Motor neuron (in vitro differentiated cells): ENCODE measurements around the gene SLC17A9. TPM values are rescaled to one million over a fixed set of nuclear protein-coding genes. Genes with fewer than 3 reads are reported as not detected.
A peak's percentile ranks its signal among the peaks of the same experiment; 100 is the strongest.

Experiments
- ATAC-seq, 8 experiments: fragments of 200-7000 bp; cut with Tn5 transposase; replicated peaks in 6 of 8; 2 replicates each; pipeline ENCODE4 v1.8.0; 2021; ENCODE audit warnings: mild to moderate bottlenecking in 8 of 8, moderate library complexity in 8 of 8
- H3K27ac ChIP-seq, 2 donors: fragments of 250-450 bp; sonication (Bioruptor Pico); 2 replicates each; pipeline ENCODE4 v1.9.0; 2021; ENCODE audit warnings: antibody characterized with exemption in 2 of 2, mild to moderate bottlenecking in 2 of 2, moderate library complexity in 1 of 2
- H3K4me1 ChIP-seq, 2 donors: fragments of 250-450 bp; sonication (Bioruptor Pico); replicated peaks in 1 of 2; 2 replicates each; pipeline ENCODE4 v1.6.1; 2021; ENCODE audit warnings: antibody characterized with exemption in 2 of 2, mild to moderate bottlenecking in 2 of 2, moderate library complexity in 1 of 2
- H3K4me3 ChIP-seq, 5 donors: fragments of 250-450 bp; sonication (Bioruptor Pico); 2 replicates each; pipeline ENCODE4 v1.9.0; 2021; ENCODE audit warnings: antibody characterized with exemption in 5 of 5, mild to moderate bottlenecking in 5 of 5, moderate library complexity in 4 of 5
- WGBS, 10 experiments: fragments of 450-650 bp; shearing (Covaris generic); methylation state at CpG; one replicate each; pipeline ENCODE4 v1.0.0; 2022; 5-methylcytosine and 5-hydroxymethylcytosine counted together
- in situ Hi-C, 9 experiments: fragments of 400-800 bp; cut with MboI; loops; one replicate each; pipeline ENCODE4 v1.15.0; 2021; ENCODE audit warnings: low sequenced_read_pairs in 9 of 9, low pct_unique_long_range_greater_than_20kb in 2 of 9; ENCODE audit not compliant: unreplicated experiment in 9 of 9
- total RNA-seq, 8 experiments: library from RNA; unstranded; fragments of 300-600 nt; gene quantifications; 2 replicates each; pipeline versions ENCODE4 v1.2.3 to v1.2.4, GENCODE V29; 2022

The SLC17A9 gene
- total RNA-seq, 8 experiments from 2014 or later: 0.13 to 18.0 (median 1.00) TPM; not detected in 1

DNA sequence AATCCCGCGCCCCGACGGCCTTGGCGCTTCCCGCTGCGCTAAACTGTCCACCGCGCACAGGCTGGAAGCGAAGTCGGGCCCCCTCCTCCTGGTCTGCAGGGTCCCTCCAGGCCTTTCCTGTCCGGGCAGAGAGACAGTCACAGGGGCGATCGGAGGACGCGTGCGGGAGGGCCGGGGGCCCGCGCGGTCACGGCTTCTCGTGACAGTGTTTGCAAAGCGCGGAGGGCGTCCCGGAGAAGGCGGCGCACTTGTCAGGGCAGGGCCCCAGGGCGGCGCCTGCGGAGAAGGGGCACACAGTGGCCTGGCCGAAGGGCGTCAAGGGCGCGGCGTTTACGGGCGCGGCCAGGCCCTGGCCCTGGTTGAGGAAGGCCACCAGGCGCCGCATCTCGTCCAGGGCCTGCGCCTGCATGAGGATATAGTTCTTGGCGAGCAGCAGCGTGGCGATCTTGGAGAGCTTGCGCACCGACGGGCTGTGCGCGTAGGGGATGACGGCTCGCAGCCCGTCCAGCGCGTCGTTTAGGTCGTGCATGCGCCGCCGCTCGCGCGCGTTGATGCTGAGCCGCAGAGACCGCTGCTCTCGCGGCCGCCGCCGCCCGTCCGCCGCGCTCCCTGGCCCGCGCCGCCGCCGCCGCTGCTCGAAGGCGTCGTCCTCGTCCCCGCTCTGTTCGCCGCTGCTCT is 53.5 kb downstream of the SLC17A9 start:
- Histone ChIP-seq H3K4me3 (peak overlapping the region in 4 of 5 donors; percentile 8 to 25 (median 20)), H3K4me1 (peaks cover 2 to 15% of the 10 kb centered on the region in 2 donors), H3K27ac (no peak overlapping the region)
- 0 to 4% (median 1%) methylated on average over 1 to 29 of the region's 90 CpGs; no CpG with 5 or more reads in 6 of the 10 experiments for WGBS, 10 experiments
- ATAC-seq: peak in 4 of 8 experiments; percentile 1 to 25 (median 4)
- in situ Hi-C loops: no loop called here

DNA sequence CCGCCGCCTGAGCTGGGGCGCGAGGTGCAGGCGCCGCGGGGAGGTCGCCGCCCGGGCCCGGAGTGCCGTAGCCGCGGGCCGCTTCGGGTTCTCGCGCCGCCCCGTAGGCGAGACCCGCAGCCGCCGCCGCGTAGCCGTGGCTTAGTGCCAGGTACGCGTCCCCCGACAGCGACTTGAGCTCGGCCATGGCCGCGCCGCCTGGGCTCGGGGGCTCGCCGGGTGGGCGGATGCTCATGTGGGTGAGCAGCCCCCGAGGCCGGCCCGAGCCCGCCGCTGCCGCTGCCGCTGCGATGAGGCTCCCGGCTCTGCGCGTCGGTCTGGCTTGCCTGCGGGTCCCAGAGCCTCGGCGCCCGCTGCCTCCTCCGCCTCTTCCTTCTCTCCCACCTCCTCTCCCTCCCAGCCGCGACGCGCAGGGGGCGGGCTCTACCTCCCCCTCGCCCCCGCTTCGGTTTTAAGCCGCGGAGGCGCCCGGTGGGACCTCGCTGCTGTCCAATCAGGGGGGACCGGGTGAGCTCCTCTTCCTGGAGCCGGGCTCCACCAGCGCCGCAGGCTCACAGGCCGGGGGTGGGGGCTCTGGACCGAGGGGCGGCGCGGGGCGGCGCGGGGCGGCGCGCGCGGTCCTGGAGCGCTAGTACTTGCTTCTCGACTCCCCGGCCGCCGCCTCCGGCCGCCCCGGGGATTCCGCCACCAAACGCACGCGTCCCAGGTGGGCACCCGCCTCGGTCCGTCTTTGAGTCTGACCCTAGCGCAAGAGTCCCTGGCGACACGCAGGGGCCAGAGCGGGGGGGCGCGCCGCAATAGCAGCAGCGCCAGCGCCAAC is 54.2 kb downstream of the SLC17A9 start, which contains the start of gene BHLHE23:
BHLHE23 (minus strand) TSS at position 425 of the 820 bp plus-strand sequence; CDS start at position 235, 190 bp downstream.
- Histone ChIP-seq H3K4me1 (peaks cover 2 to 15% of the 10 kb centered on the region in 2 donors), H3K27ac (no peak within 1 kb of the TSS), H3K4me3 (peak within 1 kb of the TSS in 4 of 5 donors; percentile 8 to 25 (median 20))
- in situ Hi-C loops: no loop called here
- peak in 6 of 8 experiments; percentile 17 to 71 (median 65) for ATAC-seq
- WGBS, 10 experiments: 0% methylated on average over 9 of the region's 110 CpGs; no CpG with 5 or more reads in 9 of the 10 experiments

DNA sequence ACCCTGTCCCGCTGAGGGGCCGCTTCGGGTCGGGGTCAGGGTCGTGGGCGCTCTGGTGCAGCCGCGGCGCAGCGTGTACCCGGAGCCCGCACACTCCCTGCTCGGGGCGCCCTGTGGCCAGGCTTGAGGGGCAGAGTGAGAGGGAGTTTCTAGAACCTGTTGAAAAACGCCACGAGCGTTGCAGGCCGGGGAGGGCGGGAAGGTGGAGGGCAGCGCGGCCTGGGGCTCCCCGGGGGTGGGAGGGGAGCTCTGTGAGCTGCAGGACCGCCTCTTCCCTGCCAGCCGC is 54.8 kb downstream of the SLC17A9 start:
- Histone ChIP-seq H3K27ac (no peak overlapping the region), H3K4me3 (peak overlapping the region in 3 of 5 donors; percentile 8 to 25 (median 15)), H3K4me1 (peaks cover 2 to 15% of the 10 kb centered on the region in 2 donors)
- in situ Hi-C loops: no loop called here
- whole genome bisulfite sequencing, 10 experiments: 4% methylated on average over 5 of the region's 24 CpGs; no CpG with 5 or more reads in 9 of the 10 experiments
- peak in 4 of 8 experiments; percentile 3 to 8 (median 6) for ATAC-seq

DNA sequence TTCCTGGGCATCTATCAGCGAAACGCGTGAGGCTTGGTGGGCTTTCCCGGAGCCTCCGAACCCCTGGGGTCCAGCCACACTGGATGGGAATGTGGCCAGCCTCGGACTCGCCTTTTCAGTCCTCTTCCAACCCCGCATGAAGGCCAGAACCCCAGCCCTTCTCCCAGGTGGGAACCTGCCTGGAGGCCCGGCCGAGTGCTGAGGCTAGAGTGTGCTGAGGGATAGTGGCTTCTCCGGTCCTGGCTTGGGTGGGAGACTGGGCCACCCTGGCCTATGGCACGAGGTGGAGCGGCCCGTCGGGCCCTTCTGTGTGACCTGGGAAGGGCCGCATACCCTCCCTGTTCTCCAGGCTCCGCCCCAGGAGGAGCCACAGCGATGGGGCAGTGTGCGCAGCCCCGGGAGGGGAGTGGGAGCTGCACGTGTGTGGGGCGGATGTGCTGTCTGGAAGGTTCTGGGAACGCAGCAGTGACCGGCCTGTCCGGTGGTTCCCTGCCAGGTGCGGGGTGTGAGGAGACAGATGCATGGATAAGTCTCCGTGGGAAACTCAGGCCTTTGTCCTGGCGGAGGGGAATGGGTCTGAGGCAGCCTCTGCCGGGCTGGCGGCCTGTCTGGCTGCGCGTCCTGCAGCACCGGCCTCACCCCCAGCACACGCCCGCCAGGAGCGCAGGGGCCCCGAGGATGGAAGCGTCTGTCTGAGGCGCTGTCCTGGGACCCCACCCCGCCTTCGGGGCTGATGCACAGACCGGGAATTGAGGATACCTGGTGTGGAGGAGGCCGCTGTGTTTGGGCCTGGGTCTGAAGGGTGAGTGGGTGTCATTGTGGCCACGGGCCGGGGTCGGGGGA is 55.4 kb downstream of the SLC17A9 start:
- no peak overlapping the region for H3K4me3 ChIP-seq
- 0 to 66% (median 11%) methylated on average over 1 to 17 of the region's 46 CpGs; no CpG with 5 or more reads in 6 of the 10 experiments for WGBS, 10 experiments
- H3K4me1 ChIP-seq: peaks cover 2 to 15% of the 10 kb centered on the region in 2 donors
- in situ Hi-C loops: no loop called here
- no peak for ATAC-seq
- H3K27ac ChIP-seq: no peak overlapping the region

DNA sequence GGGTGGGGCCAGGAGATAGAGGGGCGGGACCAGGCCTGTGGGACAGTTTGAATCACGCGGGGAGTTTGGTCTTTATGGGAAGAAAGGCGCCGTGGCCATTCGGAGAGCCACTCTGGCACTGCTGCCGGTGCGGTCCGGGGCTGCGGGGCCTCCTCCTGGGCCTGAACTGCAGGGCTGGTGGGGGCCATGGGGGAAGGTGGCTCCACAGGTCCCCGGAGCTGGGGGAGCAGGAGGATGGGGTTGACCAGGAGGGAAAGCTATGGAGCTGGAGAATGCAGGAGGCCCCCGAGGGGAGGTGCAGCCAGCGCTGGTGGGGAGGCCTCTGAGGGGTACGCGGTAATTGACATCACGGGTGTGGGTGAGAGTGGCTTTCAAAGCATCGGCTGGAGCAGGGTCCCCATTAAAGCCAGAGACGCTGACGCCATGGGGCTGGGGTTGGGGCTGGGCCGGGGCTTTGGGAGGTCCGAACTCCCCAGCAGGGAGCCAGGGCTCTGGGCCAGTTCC is 56.1 kb downstream of the SLC17A9 start:
- in situ Hi-C loops: no loop called here
- Histone ChIP-seq H3K4me3 (peak overlapping the region in 2 of 5 donors; percentile 8 to 9), H3K4me1 (peaks cover 2 to 15% of the 10 kb centered on the region in 2 donors), H3K27ac (no peak overlapping the region)
- WGBS, 10 experiments: 7 to 20% methylated on average over 2 to 9 of the region's 21 CpGs; no CpG with 5 or more reads in 8 of the 10 experiments
- ATAC-seq: peak in 7 of 8 experiments; percentile 23 to 58 (median 47)

DNA sequence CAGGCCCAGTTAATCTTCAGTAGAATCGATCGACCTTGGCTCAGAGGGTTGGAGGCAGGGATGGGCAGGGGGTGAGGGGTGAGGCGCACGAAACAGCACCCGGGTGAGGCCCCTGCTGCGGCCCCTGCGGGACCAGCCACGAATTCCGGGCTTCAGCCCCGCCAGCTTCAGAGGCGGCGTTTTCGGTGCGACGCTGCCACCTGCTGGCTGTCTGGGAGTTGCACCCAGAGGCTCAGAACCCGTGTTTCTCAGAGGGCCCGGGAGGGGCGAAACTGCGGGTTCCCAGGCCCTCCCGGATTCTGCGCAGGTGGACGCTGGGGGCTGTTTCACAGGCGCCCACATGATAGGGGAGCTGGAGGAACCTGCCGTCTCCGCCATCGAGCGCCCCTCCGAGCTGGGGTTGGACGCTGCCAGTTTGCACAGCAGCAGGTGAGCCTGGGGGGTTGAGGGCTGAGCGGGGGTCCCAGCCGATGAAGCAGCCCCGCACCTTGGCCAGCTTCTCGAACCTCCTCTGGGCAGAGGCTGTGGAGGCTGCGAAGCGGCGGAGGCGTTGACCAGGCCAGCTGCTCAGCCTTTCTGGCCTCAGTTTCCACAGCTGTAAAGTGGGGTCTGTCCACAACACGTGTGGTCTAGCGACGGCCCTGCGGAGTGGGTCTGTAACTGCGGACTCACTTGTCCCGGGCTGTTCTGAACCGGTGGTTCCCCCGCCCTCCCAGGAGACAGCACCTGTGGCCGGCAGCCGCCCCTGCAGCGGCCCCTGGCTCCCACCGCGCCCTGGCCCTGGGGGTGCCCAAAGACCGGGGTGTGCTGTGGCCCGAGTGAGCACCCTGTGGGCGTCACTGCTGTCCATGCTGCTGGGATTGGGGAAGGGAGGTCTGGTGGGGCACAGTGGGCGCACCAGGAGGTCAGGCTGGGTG is 56.8 kb downstream of the SLC17A9 start:
- ATAC-seq: peak; percentile 67 to 93 (median 72)
- no peak overlapping the region for H3K27ac ChIP-seq
- 0 to 3% (median 3%) methylated on average over 3 to 22 of the region's 54 CpGs; no CpG with 5 or more reads in 7 of the 10 experiments for WGBS, 10 experiments
- peak overlapping the region in 2 of 5 donors; percentile 8 to 9 for H3K4me3 ChIP-seq
- in situ Hi-C loops: no loop called here
- H3K4me1 ChIP-seq: peaks cover 2 to 18% of the 10 kb centered on the region in 2 donors

DNA sequence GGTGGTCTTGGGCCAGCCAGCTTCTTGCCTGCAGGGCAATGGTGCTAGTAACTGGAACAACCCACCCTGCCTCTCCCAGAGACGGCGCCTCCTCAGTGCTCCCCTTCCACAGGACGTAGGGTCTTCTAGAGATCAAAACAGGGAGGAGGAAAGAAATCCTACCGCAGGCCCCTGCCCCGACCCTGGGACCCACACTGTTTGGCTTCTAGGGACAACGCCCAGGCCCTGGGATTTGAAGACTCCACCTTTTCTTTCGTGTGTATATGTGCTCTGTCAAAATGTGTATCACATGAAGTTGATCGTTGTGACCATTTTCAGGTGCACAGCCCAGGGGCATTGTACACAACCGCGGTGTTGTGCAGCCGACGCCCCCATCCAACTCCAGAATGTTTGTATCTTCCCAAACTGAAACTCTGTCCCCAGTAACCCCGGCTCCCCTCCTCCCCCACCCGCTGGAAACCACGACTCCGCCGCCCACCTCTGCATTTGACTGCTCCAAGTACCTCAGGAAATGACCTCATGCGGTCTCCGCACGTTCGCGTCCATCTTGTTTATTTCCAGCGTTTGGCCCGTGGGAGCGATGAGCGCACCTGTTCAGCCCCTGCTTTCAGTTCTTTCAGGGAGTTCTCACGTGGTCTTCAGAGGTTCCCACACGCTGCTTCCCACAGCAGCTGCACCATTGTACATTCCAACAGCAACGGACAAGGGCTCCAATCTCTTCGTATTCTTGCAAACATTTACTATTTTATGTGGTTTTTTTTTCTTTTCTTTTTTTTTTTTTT is 57.7 kb downstream of the SLC17A9 start:
- no peak for ATAC-seq
- Histone ChIP-seq H3K4me3 (no peak overlapping the region), H3K4me1 (peaks cover 6 to 24% of the 10 kb centered on the region in 2 donors), H3K27ac (no peak overlapping the region)
- in situ Hi-C loops: no loop called here
- 0 to 90% (median 34%) methylated on average over 1 to 11 of the region's 30 CpGs; no CpG with 5 or more reads in 1 of the 10 experiments for WGBS, 10 experiments

DNA sequence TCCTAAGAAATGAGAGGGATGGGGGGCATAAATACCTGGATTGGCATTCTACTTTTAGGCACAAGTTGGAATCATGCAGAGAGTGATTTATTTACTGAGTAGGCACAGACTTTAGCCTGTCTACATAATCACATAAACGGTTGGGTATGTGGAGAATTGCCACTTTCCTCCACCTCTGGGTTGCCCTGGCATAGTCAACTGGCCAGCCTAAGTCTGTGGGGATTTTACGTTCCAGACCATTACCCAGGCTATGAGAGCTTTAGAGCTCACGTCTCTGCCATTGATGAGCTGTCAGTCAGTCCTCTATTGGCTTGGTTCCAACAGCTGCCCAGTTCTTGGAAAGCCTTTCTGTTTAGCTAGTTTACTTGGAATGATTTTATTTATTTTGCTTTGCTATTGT is 59.3 kb downstream of the SLC17A9 start:
- Histone ChIP-seq H3K27ac (no peak overlapping the region), H3K4me3 (no peak overlapping the region), H3K4me1 (peaks cover 16 to 40% of the 10 kb centered on the region in 2 donors)
- 0 to 80% (median 31%) methylated on average over 1 to 2 of the region's 3 CpGs; no CpG with 5 or more reads in 3 of the 10 experiments for WGBS, 10 experiments
- in situ Hi-C loops: no loop called here
- no peak for ATAC-seq

DNA sequence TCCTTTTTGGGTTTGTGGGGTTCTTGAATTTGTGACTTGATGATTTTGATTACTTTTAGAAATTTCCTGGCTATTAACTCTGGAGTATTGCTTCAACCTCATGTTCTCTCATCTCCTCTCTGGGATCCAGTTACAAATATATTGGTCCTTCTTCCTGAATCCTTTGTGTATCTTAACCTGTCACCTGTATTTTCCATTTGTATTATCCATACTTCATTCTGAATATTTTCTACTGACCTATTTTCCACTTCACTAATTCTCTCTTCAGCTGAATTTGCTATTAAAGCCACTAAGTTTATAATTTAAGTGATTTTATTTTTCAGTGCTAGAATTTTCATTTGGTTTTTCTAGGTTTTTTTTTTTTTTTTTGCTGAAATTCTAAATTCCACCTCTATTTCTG is 60.7 kb downstream of the SLC17A9 start:
- peaks cover 16 to 40% of the 10 kb centered on the region in 2 donors for H3K4me1 ChIP-seq
- no peak for ATAC-seq
- in situ Hi-C loops: no loop called here
- H3K4me3 ChIP-seq: no peak overlapping the region
- no peak overlapping the region for H3K27ac ChIP-seq

DNA sequence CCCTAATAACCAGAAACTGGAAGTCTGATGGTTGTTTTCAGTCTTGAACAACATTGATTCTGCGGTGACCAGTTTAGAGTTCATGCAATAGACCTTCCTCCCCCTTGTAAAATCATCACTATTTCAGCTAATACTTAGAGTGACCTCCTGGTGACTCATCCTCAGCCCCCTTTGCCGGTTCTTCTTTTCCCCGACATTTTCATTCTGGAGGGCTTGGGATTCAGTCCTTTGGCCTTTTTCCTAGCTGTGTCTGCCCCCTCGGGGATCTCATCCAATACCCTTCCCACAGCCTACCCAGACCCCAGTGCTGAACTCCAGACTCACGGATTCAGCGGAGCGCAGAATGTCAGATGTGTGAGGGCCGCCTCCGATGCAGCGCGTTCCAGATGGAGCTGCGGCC is 61.8 kb downstream of the SLC17A9 start:
- 0 to 100% (median 23%) methylated on average over 1 to 11 of the region's 12 CpGs; no CpG with 5 or more reads in 5 of the 10 experiments for WGBS, 10 experiments
- H3K4me3 ChIP-seq: no peak overlapping the region
- peaks cover 14 to 32% of the 10 kb centered on the region in 2 donors for H3K4me1 ChIP-seq
- in situ Hi-C loops: no loop called here
- H3K27ac ChIP-seq: no peak overlapping the region
- peak in 1 of 8 experiments; percentile 4 for ATAC-seq

DNA sequence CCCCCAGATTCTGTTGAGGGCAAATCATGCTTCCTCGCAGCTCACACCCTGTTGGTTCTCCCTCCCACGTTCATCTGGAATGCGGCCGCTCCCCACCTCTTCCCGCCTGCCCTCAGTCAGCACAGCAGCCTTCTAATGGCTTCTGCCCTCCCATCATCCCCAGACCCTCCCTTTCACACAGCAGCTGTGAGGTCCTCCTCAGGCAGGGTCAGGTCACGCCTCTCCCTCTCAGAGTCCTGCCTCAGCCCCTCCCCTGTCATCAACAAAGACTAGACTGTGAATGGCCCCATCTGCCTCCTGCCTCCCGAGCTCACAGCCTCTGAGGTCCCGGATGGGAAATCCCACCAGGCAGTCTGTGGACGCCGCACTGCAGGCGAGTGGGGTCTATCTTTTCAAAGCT is 62.2 kb downstream of the SLC17A9 start:
- ATAC-seq: peak; percentile 79 to 96 (median 85)
- WGBS, 10 experiments: 0 to 25% methylated on average over 1 to 3 of the region's 11 CpGs; no CpG with 5 or more reads in 8 of the 10 experiments
- peak overlapping the region in 1 of 2 donors; percentile 62 for H3K27ac ChIP-seq
- in situ Hi-C loops: no loop called here
- H3K4me1 ChIP-seq: peaks cover 14 to 32% of the 10 kb centered on the region in 2 donors
- no peak overlapping the region for H3K4me3 ChIP-seq
